DND-41 (cell line): ENCODE results near the gene CLK2.

Source experiments
- EZH2 ChIP-seq: IDR thresholded peaks from 3 replicates; pipeline ENCODE4 v1.6.1; 2012; ENCODE audit warnings: borderline replicate concordance, low read depth, mild to moderate bottlenecking, moderate library complexity, low read length, inconsistent platforms; ENCODE audit not compliant: severe bottlenecking
- TF ChIP-seq, protein P1 (sequence below): IDR thresholded peaks from 2 replicates; pipeline ENCODE4 v1.5.1; 2012; ENCODE audit warnings: borderline replicate concordance, low read length, moderate library complexity, mild to moderate bottlenecking; ENCODE audit not compliant: poor library complexity, severe bottlenecking; ENCODE audit errors: extremely low read depth

DNA sequence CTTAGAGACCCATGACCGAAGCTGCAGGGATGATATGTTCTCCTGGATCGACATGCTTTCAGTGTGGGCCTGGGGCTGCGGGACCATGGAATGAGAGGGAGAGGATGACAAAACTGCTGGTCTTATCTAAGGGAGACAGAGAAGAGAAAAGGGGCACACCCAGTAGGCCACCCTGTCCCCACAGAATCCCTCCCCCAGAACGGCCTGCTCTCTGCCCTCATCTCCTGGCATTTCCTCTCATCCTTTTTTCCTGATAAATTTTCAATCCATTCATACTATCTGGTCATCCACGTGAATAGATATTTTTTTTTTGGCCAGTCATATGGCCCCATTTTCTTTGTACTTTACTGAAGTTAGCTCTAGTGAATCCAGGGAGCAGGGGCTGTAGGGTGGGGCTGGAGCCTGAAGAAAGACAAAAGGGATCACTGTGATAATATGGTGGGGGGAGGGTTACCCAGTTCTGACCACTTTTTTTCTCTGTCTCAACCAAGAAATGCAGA lies 28.1 kb upstream of the CLK2 start, which contains the start of gene PKLR:
- TF ChIP-seq, protein P1, sequence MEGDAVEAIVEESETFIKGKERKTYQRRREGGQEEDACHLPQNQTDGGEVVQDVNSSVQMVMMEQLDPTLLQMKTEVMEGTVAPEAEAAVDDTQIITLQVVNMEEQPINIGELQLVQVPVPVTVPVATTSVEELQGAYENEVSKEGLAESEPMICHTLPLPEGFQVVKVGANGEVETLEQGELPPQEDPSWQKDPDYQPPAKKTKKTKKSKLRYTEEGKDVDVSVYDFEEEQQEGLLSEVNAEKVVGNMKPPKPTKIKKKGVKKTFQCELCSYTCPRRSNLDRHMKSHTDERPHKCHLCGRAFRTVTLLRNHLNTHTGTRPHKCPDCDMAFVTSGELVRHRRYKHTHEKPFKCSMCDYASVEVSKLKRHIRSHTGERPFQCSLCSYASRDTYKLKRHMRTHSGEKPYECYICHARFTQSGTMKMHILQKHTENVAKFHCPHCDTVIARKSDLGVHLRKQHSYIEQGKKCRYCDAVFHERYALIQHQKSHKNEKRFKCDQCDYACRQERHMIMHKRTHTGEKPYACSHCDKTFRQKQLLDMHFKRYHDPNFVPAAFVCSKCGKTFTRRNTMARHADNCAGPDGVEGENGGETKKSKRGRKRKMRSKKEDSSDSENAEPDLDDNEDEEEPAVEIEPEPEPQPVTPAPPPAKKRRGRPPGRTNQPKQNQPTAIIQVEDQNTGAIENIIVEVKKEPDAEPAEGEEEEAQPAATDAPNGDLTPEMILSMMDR, result no peak
- no peak for TF ChIP-seq EZH2
